GM18868 (cell line): Measurements from ENCODE around the gene GLMP.

Experiments used
- ATAC-seq: cut with Tn5 transposase; IDR thresholded peaks from one replicate; pipeline ENCODE4 v1.9.1; 2021; ENCODE audit warnings: mild to moderate bottlenecking, moderate library complexity; ENCODE audit not compliant: unreplicated experiment

Gene GLMP

GRCh38 chr1:156253634-156254033 lies 41.8 kb downstream of the GLMP start:
- ATAC-seq, result no peak

- ATAC-seq, result no peak
Observed at GRCh38 chr1:156251527-156251926, 44.0 kb downstream of the GLMP start.

GRCh38 chr1:156249593-156249992 lies 45.9 kb downstream of the GLMP start:
- ATAC-seq, result no peak

GRCh38 chr1:156248323-156248683 lies 47.2 kb downstream of the GLMP start:
- ATAC-seq, result no peak

GRCh38 chr1:156247460-156248322 lies 47.8 kb downstream of the GLMP start, which contains the start of gene PAQR6:
TSS of gene PAQR6 (minus strand) at chr1:156248056. CDS start at chr1:156246731, 1,325 bp downstream.
- ATAC-seq, result no peak

GRCh38 chr1:156246781-156247459 lies 48.6 kb downstream of the GLMP start:
- no peak for ATAC-seq

- ATAC-seq, result no peak
Observed at GRCh38 chr1:156246241-156246780, 49.2 kb downstream of the GLMP start.

GRCh38 chr1:156245451-156246232 lies 49.8 kb downstream of the GLMP start:
- no peak for ATAC-seq

- no peak for ATAC-seq
Observed at GRCh38 chr1:156244712-156245111, 50.8 kb downstream of the GLMP start.

GRCh38 chr1:156244126-156244525 lies 51.4 kb downstream of the GLMP start:
- no peak for ATAC-seq

- no peak for ATAC-seq
Observed at GRCh38 chr1:156242738-156243137, 52.7 kb downstream of the GLMP start.
